Thyroid gland (tissue), 4 donors: ENCODE results near the gene CDH26. TPM values are rescaled to one million over a fixed set of nuclear protein-coding genes. Genes with fewer than 3 reads are reported as not detected.

Experiments
- DNase-seq, 2 donors: peaks; one replicate each; pipeline ENCODE4 v3.0.0-alpha.2; 2019
- H3K27ac ChIP-seq, 3 donors: fragments of 200-600 bp; sonication (generic); 1 replicate in 2 of 3; 2 replicates in 1 of 3; pipeline ENCODE4 v1.5.1; 2016 to 2019; ENCODE audit warnings: mild to moderate bottlenecking in 1 of 3, moderate library complexity in 1 of 3
- H3K27me3 ChIP-seq: fragments of 200-600 bp; sonication (generic); one replicate; pipeline ENCODE4 v1.5.1; 2019
- H3K36me3 ChIP-seq, 2 donors: fragments of 200-600 bp; sonication (generic); one replicate each; pipeline ENCODE4 v1.5.1; 2016 to 2019
- H3K4me1 ChIP-seq, 2 donors: fragments of 200-600 bp; sonication (generic); one replicate each; pipeline ENCODE4 v1.5.1; 2017 to 2019
- H3K4me3 ChIP-seq, 3 donors: fragments of 200-600 bp; sonication (generic); replicated peaks in 1 of 3; 1 replicate in 2 of 3; 2 replicates in 1 of 3; pipeline ENCODE4 v1.5.1; 2016; ENCODE audit warnings: mild to moderate bottlenecking in 1 of 3
- H3K9me3 ChIP-seq: fragments of 200-600 bp; sonication (generic); one replicate; pipeline ENCODE4 v1.5.1; 2017
- POLR2A ChIP-seq, 2 donors: fragments of 450-650 bp; IDR thresholded peaks; one replicate each; pipeline ENCODE4 v1.6.1; 2017; ENCODE audit warnings: antibody characterized with exemption in 2 of 2, mild to moderate bottlenecking in 2 of 2, moderate library complexity in 1 of 2
- WGBS, 2 donors: methylation state at CpG; one replicate each; pipeline ENCODE4 v1.1.5; 2017; 5-methylcytosine and 5-hydroxymethylcytosine counted together
- intact Hi-C: fragments of 100-400 bp; cut with DNase I; formaldehyde crosslinking; loops from one replicate; pipeline ENCODE4 v1.15.1; 2023
- total RNA-seq, 4 donors: library from RNA; depleted of rRNA; stranded (reverse); fragments of >200 nt; gene quantifications; one replicate each; pipeline ENCODE4 v1.2.3, GENCODE V29; 2016
- TF ChIP-seq, protein P1 (sequence below), 6 experiments: fragments of 200-600 bp in 3 of 6; fragments of 450-650 bp in 3 of 6; sonication (generic) in 3 of 6; IDR thresholded peaks; one replicate each; pipeline ENCODE4 v1.5.1; 2016 to 2019; ENCODE audit warnings: antibody characterized with exemption in 6 of 6, mild to moderate bottlenecking in 2 of 6, inconsistent platforms in 1 of 6, moderate library complexity in 1 of 6

CDH26 gene
- total RNA-seq = 1 to 10 TPM in 3 of 4 donors, under 1 TPM in 1; 0.56 to 2.5 (median 1.5) TPM

DNA sequence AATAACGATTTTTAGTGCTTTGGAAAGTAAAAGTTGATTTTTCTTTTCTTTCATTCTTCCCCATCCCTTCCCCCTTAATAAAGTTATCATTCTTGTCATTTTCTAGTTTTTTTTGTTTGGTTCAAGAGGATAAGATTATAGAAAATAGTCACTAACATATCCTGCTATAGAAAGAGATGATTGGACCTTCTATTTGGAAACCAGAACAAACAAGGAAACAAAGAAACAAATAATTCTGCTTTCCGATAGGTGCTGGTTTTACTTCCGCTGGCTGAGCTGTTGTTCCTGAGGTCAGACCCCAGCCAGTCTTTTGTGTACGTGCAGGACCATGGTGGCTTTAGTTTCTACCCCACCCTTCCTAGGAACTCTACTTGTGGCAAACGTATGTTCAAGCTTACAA lies at the start of gene CDH26:
CDH26 (plus strand) TSS at position 301 of the 400 bp plus-strand sequence. CDS start 304 bp downstream, outside the sequence.
- Histone ChIP-seq H3K9me3 (no peaks in the 10 kb centered on the region), H3K4me1 (no peaks in the 10 kb centered on the region), H3K27me3 (no peaks in the 10 kb centered on the region), H3K27ac (no peak within 1 kb of the TSS), H3K36me3 (no peaks in the 10 kb centered on the region), H3K4me3 (no peak within 1 kb of the TSS)
- no peak for DNase-seq
- WGBS, 2 donors = 82 to 87% methylated on average over 5 of the region's 5 CpGs
- intact Hi-C loops = no loop called here
- TF ChIP-seq, protein P1, sequence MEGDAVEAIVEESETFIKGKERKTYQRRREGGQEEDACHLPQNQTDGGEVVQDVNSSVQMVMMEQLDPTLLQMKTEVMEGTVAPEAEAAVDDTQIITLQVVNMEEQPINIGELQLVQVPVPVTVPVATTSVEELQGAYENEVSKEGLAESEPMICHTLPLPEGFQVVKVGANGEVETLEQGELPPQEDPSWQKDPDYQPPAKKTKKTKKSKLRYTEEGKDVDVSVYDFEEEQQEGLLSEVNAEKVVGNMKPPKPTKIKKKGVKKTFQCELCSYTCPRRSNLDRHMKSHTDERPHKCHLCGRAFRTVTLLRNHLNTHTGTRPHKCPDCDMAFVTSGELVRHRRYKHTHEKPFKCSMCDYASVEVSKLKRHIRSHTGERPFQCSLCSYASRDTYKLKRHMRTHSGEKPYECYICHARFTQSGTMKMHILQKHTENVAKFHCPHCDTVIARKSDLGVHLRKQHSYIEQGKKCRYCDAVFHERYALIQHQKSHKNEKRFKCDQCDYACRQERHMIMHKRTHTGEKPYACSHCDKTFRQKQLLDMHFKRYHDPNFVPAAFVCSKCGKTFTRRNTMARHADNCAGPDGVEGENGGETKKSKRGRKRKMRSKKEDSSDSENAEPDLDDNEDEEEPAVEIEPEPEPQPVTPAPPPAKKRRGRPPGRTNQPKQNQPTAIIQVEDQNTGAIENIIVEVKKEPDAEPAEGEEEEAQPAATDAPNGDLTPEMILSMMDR (IDR thresholded peaks at IDR 0.05) = no peak
- no peak for TF ChIP-seq POLR2A (IDR thresholded peaks at IDR 0.05)

DNA sequence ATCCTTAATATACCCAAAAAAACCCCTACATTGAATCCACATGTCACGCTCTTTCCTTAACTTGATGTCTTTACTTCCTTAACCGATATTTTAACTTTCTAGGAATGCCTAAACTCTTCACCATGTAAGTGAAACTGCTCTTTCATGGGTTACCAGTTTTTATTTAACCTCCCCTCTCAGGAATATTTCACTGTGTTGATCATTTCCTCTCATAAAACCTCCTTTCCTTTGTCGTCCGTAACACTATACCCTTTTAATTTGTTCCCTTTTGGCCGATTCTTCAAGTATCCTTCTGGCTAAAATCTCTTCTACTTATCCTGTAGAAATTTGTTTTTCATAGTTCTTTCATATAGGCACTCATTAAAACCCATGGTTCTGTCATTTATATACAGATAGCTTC lies 49.4 kb upstream of the CDH26 start:
- Histone ChIP-seq H3K27me3 (no peaks in the 10 kb centered on the region), H3K4me1 (no peaks in the 10 kb centered on the region), H3K36me3 (no peaks in the 10 kb centered on the region), H3K9me3 (no peaks in the 10 kb centered on the region), H3K4me3 (no peak overlapping the region), H3K27ac (no peak overlapping the region)
- no peak for DNase-seq
- intact Hi-C loops = no loop called here
- TF ChIP-seq, protein P1 (IDR thresholded peaks at IDR 0.05) = no peak
- no peak for TF ChIP-seq POLR2A (IDR thresholded peaks at IDR 0.05)
- 79 to 85% methylated on average over 5 of the region's 5 CpGs for WGBS, 2 donors

DNA sequence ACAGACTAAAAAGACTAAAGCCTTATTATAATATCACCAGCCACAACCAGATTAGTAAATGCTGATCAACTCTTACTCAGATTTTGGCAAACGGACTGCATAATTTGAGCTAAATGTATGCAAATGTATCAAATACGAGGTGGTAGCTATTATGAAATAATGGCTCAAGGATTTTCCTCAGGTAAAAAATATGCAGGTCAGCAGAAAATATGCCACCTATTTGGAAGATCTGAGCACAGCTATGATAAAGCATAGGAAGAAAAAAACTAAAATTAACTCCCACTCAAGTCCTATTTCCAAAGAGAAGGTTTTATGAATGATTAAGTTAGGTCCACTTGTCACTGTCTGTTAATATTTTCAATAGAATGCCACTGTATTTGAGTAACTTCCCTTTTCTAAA lies 47.2 kb upstream of the CDH26 start:
- intact Hi-C loops = no loop called here
- WGBS, 2 donors = 89 to 92% methylated on average over 2 of the region's 2 CpGs
- H3K9me3 ChIP-seq = no peaks in the 10 kb centered on the region
- no peaks in the 10 kb centered on the region for H3K27me3 ChIP-seq
- no peak overlapping the region for H3K4me3 ChIP-seq
- DNase-seq = no peak
- TF ChIP-seq, protein P1 (IDR thresholded peaks at IDR 0.05) = no peak
- TF ChIP-seq POLR2A (IDR thresholded peaks at IDR 0.05) = no peak
- H3K4me1 ChIP-seq = no peaks in the 10 kb centered on the region
- H3K36me3 ChIP-seq = no peaks in the 10 kb centered on the region
- no peak overlapping the region for H3K27ac ChIP-seq

DNA sequence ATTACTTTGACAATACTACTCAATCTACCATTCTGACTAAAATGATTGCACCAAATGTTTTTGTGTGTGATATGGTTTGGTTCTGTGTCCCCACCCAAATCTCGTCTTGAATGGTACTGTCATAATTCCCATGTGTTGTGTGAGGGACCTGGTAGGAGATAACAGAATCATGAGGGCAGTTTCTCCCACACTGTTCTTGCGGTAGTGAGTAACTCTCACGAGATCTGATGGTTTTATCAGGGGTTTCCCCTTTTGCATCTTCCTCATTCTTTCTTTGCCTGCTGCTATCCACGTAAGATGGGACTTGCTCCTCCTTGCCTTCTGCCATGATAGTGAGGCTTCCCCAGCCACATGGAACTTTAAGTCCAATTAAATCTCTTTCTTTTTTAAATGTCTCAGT lies 45.6 kb upstream of the CDH26 start:
- no peaks in the 10 kb centered on the region for H3K27me3 ChIP-seq
- intact Hi-C loops = no loop called here
- no peaks in the 10 kb centered on the region for H3K36me3 ChIP-seq
- TF ChIP-seq POLR2A (IDR thresholded peaks at IDR 0.05) = no peak
- TF ChIP-seq, protein P1 (IDR thresholded peaks at IDR 0.05) = no peak
- DNase-seq = no peak
- H3K9me3 ChIP-seq = no peaks in the 10 kb centered on the region
- no peak overlapping the region for H3K27ac ChIP-seq
- no peak overlapping the region for H3K4me3 ChIP-seq
- 79 to 86% methylated on average over 4 of the region's 4 CpGs for WGBS, 2 donors
- H3K4me1 ChIP-seq = no peaks in the 10 kb centered on the region

DNA sequence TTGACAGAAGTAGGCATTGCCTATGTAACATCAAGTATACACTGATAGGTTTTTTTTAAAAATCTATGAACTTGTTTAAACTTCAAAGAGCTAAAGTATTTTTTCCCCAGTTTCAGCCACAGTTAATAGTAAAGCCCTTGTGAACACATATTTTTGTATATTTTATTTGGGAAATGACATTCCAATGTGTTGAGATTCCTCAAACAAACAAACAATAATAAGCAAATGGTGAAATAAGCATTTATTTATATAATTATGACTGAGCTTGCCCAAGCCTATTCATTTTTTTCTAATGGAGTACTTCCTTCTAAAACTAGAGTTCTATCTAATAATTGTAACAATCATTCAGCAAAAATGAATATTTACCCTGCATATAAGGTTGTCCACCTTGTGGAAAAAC lies 37.3 kb upstream of the CDH26 start:
- Histone ChIP-seq H3K27ac (no peak overlapping the region), H3K27me3 (no peaks in the 10 kb centered on the region), H3K36me3 (no peaks in the 10 kb centered on the region), H3K4me3 (no peak overlapping the region), H3K4me1 (no peaks in the 10 kb centered on the region), H3K9me3 (no peaks in the 10 kb centered on the region)
- DNase-seq = no peak
- intact Hi-C loops = no loop called here
- TF ChIP-seq POLR2A (IDR thresholded peaks at IDR 0.05) = no peak
- TF ChIP-seq, protein P1 (IDR thresholded peaks at IDR 0.05) = no peak
